ENCODE data around the gene GLIS1.
"Not testable (repeated sequence)": the region's sequence is repeated elsewhere in the genome, so short reads cannot be mapped to it uniquely, and the experiment has no call there.

Gene GLIS1

DNA sequence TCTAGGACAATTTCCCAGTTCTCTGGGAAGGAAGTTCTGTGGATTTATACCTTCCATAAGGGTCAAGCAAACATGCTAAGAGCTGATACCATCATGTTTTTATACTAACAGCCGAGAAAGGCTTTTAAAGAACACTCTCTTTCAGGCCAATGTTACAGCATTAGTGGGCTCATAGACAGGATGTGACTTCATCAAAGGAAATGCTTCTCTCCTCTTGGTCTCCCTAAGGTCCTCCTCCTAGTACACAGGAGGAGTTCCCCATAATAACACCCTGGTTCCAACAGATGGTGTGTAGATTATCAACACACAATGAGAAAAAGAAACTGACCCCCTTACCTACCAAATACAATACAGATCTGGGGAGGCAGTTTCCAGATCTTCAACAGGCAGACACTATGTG is 26.7 kb upstream of the GLIS1 start:
- H3K4me3 ChIP-seq (ENCODE audit: low read depth, low read length) = no peak overlapping the region
- TF ChIP-seq, protein P1, sequence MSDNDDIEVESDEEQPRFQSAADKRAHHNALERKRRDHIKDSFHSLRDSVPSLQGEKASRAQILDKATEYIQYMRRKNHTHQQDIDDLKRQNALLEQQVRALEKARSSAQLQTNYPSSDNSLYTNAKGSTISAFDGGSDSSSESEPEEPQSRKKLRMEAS (IDR thresholded peaks at IDR 0.05; ENCODE audit: low read depth, low read length) = no peak
- TF ChIP-seq CTCF (IDR thresholded peaks at IDR 0.05; ENCODE audit: low read depth, low read length) = no peak
- TF ChIP-seq MYC (IDR thresholded peaks at IDR 0.05; ENCODE audit: low read depth, low read length) = no peak
- TF ChIP-seq POLR2A (IDR thresholded peaks at IDR 0.05; ENCODE audit: extremely low read depth, insufficient read length) = no peak
- DNase-seq (ENCODE audit: low read depth) = peak; percentile 40

DNA sequence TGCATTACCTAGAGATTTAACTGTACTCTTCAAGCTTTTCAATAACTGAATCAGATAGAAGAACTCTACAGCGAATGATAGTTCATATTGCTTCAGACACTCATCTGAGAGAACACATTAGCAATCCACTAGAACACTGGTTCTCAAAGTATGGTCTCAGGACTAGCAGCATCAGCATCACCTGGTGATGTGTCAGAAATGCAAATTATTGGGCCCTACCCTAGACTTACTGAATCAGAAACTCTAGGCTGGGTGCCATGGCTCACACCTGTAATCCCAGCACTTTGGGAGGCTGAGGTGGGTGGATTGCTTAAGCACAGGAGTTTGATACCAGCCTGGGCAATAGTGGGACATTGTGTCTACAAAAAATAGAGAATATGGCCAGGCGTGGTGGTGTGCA is 24.9 kb upstream of the GLIS1 start:
- H3K4me3 ChIP-seq (ENCODE audit: low read depth, low read length) = no peak overlapping the region
- DNase-seq (ENCODE audit: low read depth) = no peak
- TF ChIP-seq CTCF (IDR thresholded peaks at IDR 0.05; ENCODE audit: low read depth, low read length) = no peak
- no peak for TF ChIP-seq MYC (IDR thresholded peaks at IDR 0.05; ENCODE audit: low read depth, low read length)
- no peak for TF ChIP-seq POLR2A (IDR thresholded peaks at IDR 0.05; ENCODE audit: extremely low read depth, insufficient read length)
- TF ChIP-seq, protein P1 (IDR thresholded peaks at IDR 0.05; ENCODE audit: low read depth, low read length) = no peak

DNA sequence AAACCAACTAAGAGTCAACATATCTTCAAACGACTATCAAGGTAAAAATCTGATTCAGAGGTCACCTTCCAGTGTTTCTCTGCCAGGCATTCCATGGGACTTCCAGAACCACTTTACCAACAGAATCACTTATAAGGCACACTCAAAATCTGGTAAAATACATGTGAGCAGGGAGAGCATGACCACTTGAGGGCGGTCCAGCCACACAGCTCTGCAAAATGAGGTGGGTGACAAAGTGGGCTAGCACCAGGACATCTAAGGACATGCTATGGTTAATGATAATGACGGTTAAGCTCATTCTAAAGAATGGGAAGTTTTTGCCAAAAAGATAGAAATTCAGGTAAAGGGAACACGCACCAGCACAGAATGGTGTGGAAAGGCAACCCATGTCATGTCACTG is 24.5 kb upstream of the GLIS1 start:
- TF ChIP-seq POLR2A (IDR thresholded peaks at IDR 0.05; ENCODE audit: extremely low read depth, insufficient read length) = no peak
- TF ChIP-seq, protein P1 (IDR thresholded peaks at IDR 0.05; ENCODE audit: low read depth, low read length) = no peak
- TF ChIP-seq MYC (IDR thresholded peaks at IDR 0.05; ENCODE audit: low read depth, low read length) = no peak
- TF ChIP-seq CTCF (IDR thresholded peaks at IDR 0.05; ENCODE audit: low read depth, low read length) = no peak
- DNase-seq (ENCODE audit: low read depth) = no peak
- no peak overlapping the region for H3K4me3 ChIP-seq (ENCODE audit: low read depth, low read length)

DNA sequence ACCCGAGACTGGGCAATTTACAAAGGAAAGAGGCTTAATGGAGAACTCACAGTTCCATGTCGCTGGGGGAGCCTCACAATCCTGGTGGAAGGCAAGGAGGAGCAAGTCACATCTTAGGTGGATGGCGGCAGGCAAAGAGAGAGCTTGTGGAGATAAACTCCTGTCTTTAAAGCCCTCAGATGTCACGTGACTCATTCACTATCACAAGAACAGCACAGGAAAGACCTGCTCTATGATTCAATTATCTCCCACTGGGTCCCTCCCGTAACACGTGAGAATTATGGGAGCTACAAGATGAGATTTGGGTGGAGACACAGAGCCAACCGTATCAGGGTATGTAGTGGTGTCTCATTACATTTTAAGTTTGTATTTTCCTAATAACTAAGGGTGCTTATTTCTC is 21.5 kb upstream of the GLIS1 start:
- DNase-seq (ENCODE audit: low read depth); H3K4me3 ChIP-seq (ENCODE audit: low read depth, low read length): not testable (repeated sequence)

- TF ChIP-seq, protein P1 (IDR thresholded peaks at IDR 0.05; ENCODE audit: low read depth, low read length) = no peak
- no peak for TF ChIP-seq POLR2A (IDR thresholded peaks at IDR 0.05; ENCODE audit: extremely low read depth, insufficient read length)
- TF ChIP-seq CTCF (IDR thresholded peaks at IDR 0.05; ENCODE audit: low read depth, low read length) = no peak
- TF ChIP-seq MYC (IDR thresholded peaks at IDR 0.05; ENCODE audit: low read depth, low read length) = no peak
- no peak overlapping the region for H3K4me3 ChIP-seq (ENCODE audit: low read depth, low read length)
- DNase-seq (ENCODE audit: low read depth) = no peak
Measured at GRCh38 chr1:53755874-53756273, 16.9 kb upstream of the GLIS1 start.

DNA sequence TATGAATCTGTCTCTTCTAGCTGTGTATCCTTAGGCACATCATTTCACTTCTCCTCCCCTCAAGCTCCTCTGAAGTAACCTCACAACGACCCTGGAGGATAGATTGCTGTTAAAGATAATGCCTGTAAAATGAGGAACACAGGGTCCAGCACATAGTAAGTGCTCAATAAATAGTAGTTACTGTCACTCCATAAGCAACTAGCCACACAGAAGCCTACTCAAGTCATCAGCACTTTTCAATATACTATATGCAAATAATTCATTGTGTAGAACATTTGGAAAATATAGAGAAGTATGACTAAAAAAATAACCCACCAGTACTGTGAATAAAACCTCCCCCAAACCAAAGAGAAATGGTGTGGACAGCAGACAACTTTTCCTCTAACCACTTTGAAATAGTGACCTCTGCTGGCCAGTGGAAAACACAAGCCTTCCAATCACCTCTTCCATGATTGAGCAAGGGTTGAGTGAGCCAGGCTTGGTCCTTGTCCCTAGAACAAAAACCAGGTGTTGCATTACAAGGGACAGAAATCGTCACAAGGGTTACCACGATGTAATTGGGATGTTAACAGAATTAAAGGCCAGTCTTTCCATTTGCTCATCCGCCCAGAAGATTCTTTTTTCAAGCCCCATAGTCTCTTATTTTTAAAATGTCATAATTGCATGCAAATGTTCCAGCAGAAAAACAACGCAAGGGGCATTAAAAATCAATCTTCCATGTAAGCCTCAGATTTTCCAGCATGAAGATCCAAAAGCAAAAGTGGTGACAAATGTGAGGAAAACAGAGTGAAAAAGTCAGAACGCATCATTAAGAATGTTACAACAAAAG is 15.7 kb upstream of the GLIS1 start:
- H3K4me3 ChIP-seq (ENCODE audit: low read depth, low read length) = no peak overlapping the region
- TF ChIP-seq CTCF (IDR thresholded peaks at IDR 0.05; ENCODE audit: low read depth, low read length) = peak; percentile 72
- TF ChIP-seq, protein P1 (IDR thresholded peaks at IDR 0.05; ENCODE audit: low read depth, low read length) = no peak
- peak; percentile 66 for DNase-seq (ENCODE audit: low read depth)

Measured in NB4 (cell line).